HG03060 (cell line): ENCODE results near the gene HMX2.

Experiments used
- ATAC-seq: cut with Tn5 transposase; IDR thresholded peaks from one replicate; pipeline ENCODE4 v1.9.1; 2021; ENCODE audit warnings: low read depth, moderate number of reproducible peaks; ENCODE audit not compliant: unreplicated experiment

HMX2 gene

GRCh38 chr10:123147635-123148413 is at the start of gene HMX2:
Gene HMX2 (plus strand): TSS chr10:123148136. CDS start chr10:123148379, 243 bp downstream.
- no peak for ATAC-seq

- ATAC-seq, result no peak
These were observed 47.7 kb upstream of the HMX2 start for GRCh38 chr10:123100030-123100762.

GRCh38 chr10:123101872-123102271 is 46.1 kb upstream of the HMX2 start:
- no peak for ATAC-seq

GRCh38 chr10:123102673-123103072 is 45.3 kb upstream of the HMX2 start:
- no peak for ATAC-seq

- ATAC-seq, result no peak
These were observed 44.0 kb upstream of the HMX2 start for GRCh38 chr10:123103944-123104343.

GRCh38 chr10:123109466-123109865 is 38.5 kb upstream of the HMX2 start:
- no peak for ATAC-seq

- no peak for ATAC-seq
These were observed 30.1 kb upstream of the HMX2 start for GRCh38 chr10:123117644-123118417.

- no peak for ATAC-seq
These were observed 28.9 kb upstream of the HMX2 start for GRCh38 chr10:123119081-123119480.

- ATAC-seq, result no peak
These were observed 21.7 kb upstream of the HMX2 start for GRCh38 chr10:123126246-123126645.

GRCh38 chr10:123129618-123130271 is 18.2 kb upstream of the HMX2 start:
- no peak for ATAC-seq

GRCh38 chr10:123132576-123133477 is 15.1 kb upstream of the HMX2 start:
- ATAC-seq, result no peak

- no peak for ATAC-seq
These were observed 14.2 kb upstream of the HMX2 start for GRCh38 chr10:123133541-123134342.

GRCh38 chr10:123134343-123134914 is 13.5 kb upstream of the HMX2 start:
- ATAC-seq, result no peak

GRCh38 chr10:123134915-123135414 is 13.0 kb upstream of the HMX2 start:
- ATAC-seq, result no peak

GRCh38 chr10:123135415-123136141 is 12.4 kb upstream of the HMX2 start, which contains the start of gene HMX3:
Gene HMX3 (plus strand): TSS chr10:123135970. CDS start chr10:123136051, 81 bp downstream.
- no peak for ATAC-seq

- no peak for ATAC-seq
These were observed 11.6 kb upstream of the HMX2 start for GRCh38 chr10:123136221-123136805.
